SKM-1 (cell line): ENCODE results near the gene AGPAT1.

Experiments used
- DNase-seq: peaks from one replicate; lab custom pipeline; 2025; ENCODE audit not compliant: unreplicated experiment; lab: John Stamatoyannopoulos, UW

The AGPAT1 gene

GRCh38 chr6:32126880-32127279, 49.0 kb downstream of the AGPAT1 start:
- DNase-seq: no peak

DNA sequence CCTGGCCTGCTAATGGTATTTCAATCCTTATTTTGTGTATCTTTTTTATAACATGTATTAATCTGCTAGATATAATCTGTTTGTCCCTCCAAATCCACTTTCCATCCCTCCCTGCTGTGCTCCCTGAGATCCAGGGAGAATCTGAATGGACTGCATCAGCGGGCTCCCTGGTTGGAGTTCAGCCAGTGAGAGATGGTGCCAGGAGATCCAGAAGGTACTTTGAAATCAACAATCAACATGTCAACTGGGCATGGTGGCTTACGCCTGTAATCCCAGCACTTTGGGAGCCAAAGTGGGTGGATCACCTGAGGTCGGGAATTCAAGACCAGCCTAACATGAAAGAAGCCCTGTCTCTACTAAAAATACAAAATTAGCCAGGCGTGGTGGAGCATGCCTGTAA, 52.2 kb downstream of the AGPAT1 start:
- DNase-seq: no peak

- no peak for DNase-seq
These were observed 55.3 kb downstream of the AGPAT1 start for GRCh38 chr6:32120573-32121059.

GRCh38 chr6:32118782-32119628, 56.9 kb downstream of the AGPAT1 start:
- peak; percentile 45 for DNase-seq
